Calu3 (cell line): ENCODE results near the gene DRAM1. TPM values are rescaled to one million over a fixed set of nuclear protein-coding genes. Genes with fewer than 3 reads are reported as not detected.
"Not testable (repeated sequence)": the region's sequence is repeated elsewhere in the genome, so short reads cannot be mapped to it uniquely, and the experiment has no call there.

ENCODE experiments used
- BruUV-seq: library from RNA; stranded (reverse); fragments of 400-500 nt; replicated peaks from 2 replicates; lab custom pipeline; 2021; lab: Mats Ljungman, UMichigan
- CTCF ChIA-PET: fragments of 300-600 bp; sonication (Branson Sonifier 250); formaldehyde crosslinking; loops from one replicate; lab custom pipeline; 2022; ENCODE audit warnings: antibody characterized with exemption; lab: Charles Lee
- DNase-seq: peaks from one replicate; pipeline ENCODE4 v3.0.0; 2022
- H3K27ac Mint-ChIP-seq: one replicate; pipeline ENCODE4 v1.8.0; 2022; ENCODE audit warnings: mixed read lengths; ENCODE audit not compliant: unreplicated experiment
- H3K27me3 Mint-ChIP-seq: one replicate; pipeline ENCODE4 v1.8.0; 2022; ENCODE audit warnings: mixed read lengths; ENCODE audit not compliant: unreplicated experiment
- H3K36me3 Mint-ChIP-seq: one replicate; pipeline ENCODE4 v1.8.0; 2022; ENCODE audit warnings: mild to moderate bottlenecking, moderate library complexity, mixed read lengths; ENCODE audit not compliant: insufficient read depth, unreplicated experiment
- H3K4me1 Mint-ChIP-seq: one replicate; pipeline ENCODE4 v1.8.0; 2022; ENCODE audit warnings: mild to moderate bottlenecking, low read depth, mixed read lengths; ENCODE audit not compliant: unreplicated experiment
- H3K4me3 Mint-ChIP-seq: one replicate; pipeline ENCODE4 v1.8.0; 2022; ENCODE audit warnings: mild to moderate bottlenecking, low read depth, moderate library complexity, mixed read lengths; ENCODE audit not compliant: unreplicated experiment
- H3K9me3 Mint-ChIP-seq: one replicate; pipeline ENCODE4 v1.8.0; 2022; ENCODE audit warnings: low read depth, mixed read lengths; ENCODE audit not compliant: unreplicated experiment
- intact Hi-C: fragments of 100-400 bp; cut with micrococcal nuclease; formaldehyde crosslinking; loops from one replicate; pipeline ENCODE4 v1.10.0; 2022; ENCODE audit not compliant: unreplicated experiment
- total RNA-seq: library from RNA; stranded (reverse); gene quantifications from 2 replicates; pipeline ENCODE4 v1.2.3, GENCODE V29; 2022
- TF ChIP-seq, protein P1 (sequence below): fragments of 200-600 bp; IDR thresholded peaks from one replicate; pipeline ENCODE4 v1.8.0; 2022; ENCODE audit warnings: antibody characterized with exemption; ENCODE audit not compliant: unreplicated experiment

The DRAM1 gene
- total RNA-seq, 1 experiment from 2014 or later = 28.1 TPM

- H3K27ac Mint-ChIP-seq = no peak overlapping the region
Observed at GRCh38 chr12:101866615-101867373, 10.6 kb upstream of the DRAM1 start.

GRCh38 chr12:101867619-101868018 lies 9.8 kb upstream of the DRAM1 start:
- BruUV-seq, H3K9me3 Mint-ChIP-seq, H3K27me3 Mint-ChIP-seq, H3K36me3 Mint-ChIP-seq, H3K4me1 Mint-ChIP-seq, H3K4me3 Mint-ChIP-seq, DNase-seq, intact Hi-C loops, H3K27ac Mint-ChIP-seq: not testable (repeated sequence)
- CTCF ChIA-PET = interaction anchor here (0.6 kb wide), 1 partner anchor 41 kb away, joined by 6 read pairs; no protein-coding TSS in a partner anchor

More at GRCh38 chr12:101866615-101867373, 10.6 kb upstream of the DRAM1 start:
- TF ChIP-seq, protein P1, sequence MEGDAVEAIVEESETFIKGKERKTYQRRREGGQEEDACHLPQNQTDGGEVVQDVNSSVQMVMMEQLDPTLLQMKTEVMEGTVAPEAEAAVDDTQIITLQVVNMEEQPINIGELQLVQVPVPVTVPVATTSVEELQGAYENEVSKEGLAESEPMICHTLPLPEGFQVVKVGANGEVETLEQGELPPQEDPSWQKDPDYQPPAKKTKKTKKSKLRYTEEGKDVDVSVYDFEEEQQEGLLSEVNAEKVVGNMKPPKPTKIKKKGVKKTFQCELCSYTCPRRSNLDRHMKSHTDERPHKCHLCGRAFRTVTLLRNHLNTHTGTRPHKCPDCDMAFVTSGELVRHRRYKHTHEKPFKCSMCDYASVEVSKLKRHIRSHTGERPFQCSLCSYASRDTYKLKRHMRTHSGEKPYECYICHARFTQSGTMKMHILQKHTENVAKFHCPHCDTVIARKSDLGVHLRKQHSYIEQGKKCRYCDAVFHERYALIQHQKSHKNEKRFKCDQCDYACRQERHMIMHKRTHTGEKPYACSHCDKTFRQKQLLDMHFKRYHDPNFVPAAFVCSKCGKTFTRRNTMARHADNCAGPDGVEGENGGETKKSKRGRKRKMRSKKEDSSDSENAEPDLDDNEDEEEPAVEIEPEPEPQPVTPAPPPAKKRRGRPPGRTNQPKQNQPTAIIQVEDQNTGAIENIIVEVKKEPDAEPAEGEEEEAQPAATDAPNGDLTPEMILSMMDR = no peak
- intact Hi-C loops = no loop called here
- DNase-seq = no peak
- H3K9me3 Mint-ChIP-seq = peaks cover 5% of the 10 kb centered on the region
- CTCF ChIA-PET = no interaction called here
- H3K27me3 Mint-ChIP-seq = no peaks in the 10 kb centered on the region
- BruUV-seq = no TSS peak
- H3K36me3 Mint-ChIP-seq = no peaks in the 10 kb centered on the region
- H3K4me1 Mint-ChIP-seq = no peaks in the 10 kb centered on the region
- H3K4me3 Mint-ChIP-seq = no peak overlapping the region

GRCh38 chr12:101870925-101871324 lies 6.5 kb upstream of the DRAM1 start:
- intact Hi-C loops = no loop called here
- H3K4me1 Mint-ChIP-seq = peaks cover 9% of the 10 kb centered on the region
- BruUV-seq = no TSS peak
- DNase-seq = no peak
- no peaks in the 10 kb centered on the region for H3K9me3 Mint-ChIP-seq
- CTCF ChIA-PET = interaction anchor here (0.6 kb wide), 2 partner anchors 55 to 1029 kb away, joined by 3 read pairs; no protein-coding TSS in a partner anchor
- no peak overlapping the region for H3K27ac Mint-ChIP-seq
- H3K36me3 Mint-ChIP-seq = peaks cover 3% of the 10 kb centered on the region
- H3K4me3 Mint-ChIP-seq = no peak overlapping the region
- no peaks in the 10 kb centered on the region for H3K27me3 Mint-ChIP-seq
- TF ChIP-seq, protein P1 = no peak

DNA sequence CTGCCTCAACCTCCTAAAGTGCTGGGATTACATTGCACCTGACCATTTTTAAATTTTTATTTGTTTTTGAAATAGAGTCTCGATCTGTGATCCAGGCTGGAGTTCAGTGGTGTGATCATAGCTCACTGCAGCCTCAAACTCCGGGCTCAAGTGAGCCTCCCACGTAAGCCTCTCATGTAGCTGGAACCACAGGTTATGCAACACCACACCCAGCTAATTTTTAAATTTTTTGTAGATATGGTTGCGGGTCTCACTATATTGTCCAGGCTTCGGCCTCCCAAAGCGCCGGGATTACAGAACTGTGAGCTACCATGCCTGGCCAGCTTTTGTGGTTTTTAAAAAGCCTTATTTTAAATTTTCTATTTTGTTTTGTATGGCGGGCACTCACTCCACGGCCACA lies 2.2 kb upstream of the DRAM1 start:
- H3K4me3 Mint-ChIP-seq = no peak overlapping the region
- H3K27ac Mint-ChIP-seq = peak overlapping the region; percentile 5
- intact Hi-C loops = no loop called here
- H3K9me3 Mint-ChIP-seq = no peaks in the 10 kb centered on the region
- TF ChIP-seq, protein P1 = no peak
- H3K27me3 Mint-ChIP-seq = no peaks in the 10 kb centered on the region
- peaks cover 9% of the 10 kb centered on the region for H3K4me1 Mint-ChIP-seq
- BruUV-seq = no TSS peak
- peaks cover 20% of the 10 kb centered on the region for H3K36me3 Mint-ChIP-seq
- no peak for DNase-seq
- CTCF ChIA-PET = interaction anchor here (1.2 kb wide), 1 partner anchor 11 kb away, joined by 4 read pairs; no protein-coding TSS in a partner anchor
